Caco-2 (cell line): ENCODE results near the gene ADIPOR2. TPM values are rescaled to one million over a fixed set of nuclear protein-coding genes. Genes with fewer than 3 reads are reported as not detected.

ENCODE experiments used
- BruUV-seq: library from RNA; stranded (reverse); fragments of 400-500 nt; replicated peaks from 2 replicates; lab custom pipeline; 2021; lab: Mats Ljungman, UMichigan
- CTCF ChIA-PET: fragments of 300-600 bp; sonication (Branson Sonifier 250); formaldehyde crosslinking; loops from one replicate; lab custom pipeline; 2022; ENCODE audit warnings: antibody characterized with exemption; lab: Charles Lee
- POLR2A ChIA-PET: fragments of 300-600 bp; sonication (Branson Sonifier 250); formaldehyde crosslinking; loops from one replicate; lab custom pipeline; 2022; ENCODE audit warnings: antibody characterized with exemption; lab: Charles Lee
- DNase-seq, 2 experiments: peaks; one replicate each; pipeline versions ENCODE4 v3.0.0 to v3.0.0-alpha.2; 2020 to 2022
- H3K27me3 ChIP-seq: replicated peaks from 2 replicates; pipeline ENCODE4 v1.6.0; 2011; ENCODE audit warnings: low read length; ENCODE audit not compliant: control insufficient read depth, insufficient read depth
- H3K36me3 ChIP-seq: 2 replicates; pipeline ENCODE4 v1.5.1; 2011; ENCODE audit warnings: low read length; ENCODE audit not compliant: control insufficient read depth, insufficient read depth
- H3K4me1 ChIP-seq: fragments of 250-450 bp; sonication (Bioruptor Pico); 2 replicates; pipeline ENCODE4 v1.5.1; 2020; ENCODE audit warnings: mild to moderate bottlenecking
- H3K4me3 ChIP-seq: 2 replicates; pipeline ENCODE4 v1.5.1; 2011; ENCODE audit warnings: low read depth, mild to moderate bottlenecking, control low read depth, low read length
- H3K9me3 ChIP-seq: fragments of 250-450 bp; sonication (Bioruptor Pico); 2 replicates; pipeline ENCODE4 v1.5.1; 2020; ENCODE audit warnings: mild to moderate bottlenecking, moderate library complexity
- H3K27ac Mint-ChIP-seq: one replicate; pipeline ENCODE4 v1.8.0; 2022; ENCODE audit warnings: mixed read lengths; ENCODE audit not compliant: unreplicated experiment
- H3K27me3 Mint-ChIP-seq: one replicate; pipeline ENCODE4 v1.8.0; 2022; ENCODE audit warnings: mixed read lengths; ENCODE audit not compliant: insufficient read depth, unreplicated experiment
- H3K36me3 Mint-ChIP-seq: one replicate; pipeline ENCODE4 v1.8.0; 2022; ENCODE audit warnings: mild to moderate bottlenecking, mixed read lengths; ENCODE audit not compliant: insufficient read depth, unreplicated experiment
- H3K4me1 Mint-ChIP-seq: one replicate; pipeline ENCODE4 v1.8.0; 2022; ENCODE audit warnings: low read depth, mixed read lengths; ENCODE audit not compliant: unreplicated experiment
- H3K4me3 Mint-ChIP-seq: one replicate; pipeline ENCODE4 v1.8.0; 2022; ENCODE audit warnings: mild to moderate bottlenecking, moderate library complexity, mixed read lengths; ENCODE audit not compliant: unreplicated experiment
- H3K9me3 Mint-ChIP-seq: one replicate; pipeline ENCODE4 v1.8.0; 2022; ENCODE audit warnings: mixed read lengths; ENCODE audit not compliant: unreplicated experiment
- intact Hi-C: fragments of 100-400 bp; cut with micrococcal nuclease; formaldehyde crosslinking; loops from one replicate; pipeline ENCODE4 v1.10.0; 2022; ENCODE audit not compliant: unreplicated experiment
- total RNA-seq: library from RNA; stranded (reverse); gene quantifications from 2 replicates; pipeline ENCODE4 v1.2.3, GENCODE V29; 2022
- TF ChIP-seq, protein P1 (sequence below), 2 experiments: fragments of 200-600 bp in 1 of 2; IDR thresholded peaks; 1 replicate in 1 of 2; 2 replicates in 1 of 2; pipeline versions ENCODE4 v1.5.1 to v1.8.0; 2011 to 2022; ENCODE audit warnings: antibody characterized with exemption in 1 of 2, control low read depth in 1 of 2, inconsistent platforms in 1 of 2, low read depth in 1 of 2, low read length in 1 of 2, mild to moderate bottlenecking in 1 of 2, moderate library complexity in 1 of 2; ENCODE audit not compliant: insufficient read depth in 1 of 2, severe bottlenecking in 1 of 2, unreplicated experiment in 1 of 2

ADIPOR2 gene
- total RNA-seq, 1 experiment from 2014 or later: 119 TPM

GRCh38 chr12:1787714-1788113 is 96.8 kb downstream of the ADIPOR2 start:
- intact Hi-C loops: no loop called here
- no peaks in the 10 kb centered on the region for H3K9me3 ChIP-seq
- CTCF ChIA-PET: interaction anchor here (1.5 kb wide), 1 partner anchor 135 kb away, joined by 11 read pairs; no protein-coding TSS in a partner anchor

GRCh38 chr12:1790444-1790843 is 99.6 kb downstream of the ADIPOR2 start:
- Mint-ChIP-seq H3K27ac (peak overlapping the region; percentile 3), H3K4me1 (peaks cover 1% of the 10 kb centered on the region), H3K36me3 (peaks cover 74% of the 10 kb centered on the region), H3K27me3 (no peaks in the 10 kb centered on the region), H3K9me3 (no peaks in the 10 kb centered on the region), H3K4me3 (no peak overlapping the region)
- ChIA-PET POLR2A (interaction anchor here (1.0 to 1.4 kb wide), 2 partner anchors 80 to 100 kb away, joined by 3 to 7 read pairs; partner anchors contain the start of gene ADIPOR2), CTCF (interaction anchor here (0.6 to 3.5 kb wide), 21 partner anchors 9 to 672 kb away, joined by 3 to 97 read pairs (median 6); partner anchors contain the start of genes ADIPOR2 and WNT5B)
- no TSS peak for BruUV-seq
- no peaks in the 10 kb centered on the region for H3K4me1 ChIP-seq
- H3K9me3 ChIP-seq: no peaks in the 10 kb centered on the region
- intact Hi-C loops: loop anchor here (2.0 kb wide), 2 partner anchors 100 to 130 kb away; partner anchors contain the start of gene ADIPOR2
- DNase-seq: no peak
- no peak overlapping the region for H3K4me3 ChIP-seq
- H3K36me3 ChIP-seq: peaks cover 5% of the 10 kb centered on the region
- TF ChIP-seq, protein P1, sequence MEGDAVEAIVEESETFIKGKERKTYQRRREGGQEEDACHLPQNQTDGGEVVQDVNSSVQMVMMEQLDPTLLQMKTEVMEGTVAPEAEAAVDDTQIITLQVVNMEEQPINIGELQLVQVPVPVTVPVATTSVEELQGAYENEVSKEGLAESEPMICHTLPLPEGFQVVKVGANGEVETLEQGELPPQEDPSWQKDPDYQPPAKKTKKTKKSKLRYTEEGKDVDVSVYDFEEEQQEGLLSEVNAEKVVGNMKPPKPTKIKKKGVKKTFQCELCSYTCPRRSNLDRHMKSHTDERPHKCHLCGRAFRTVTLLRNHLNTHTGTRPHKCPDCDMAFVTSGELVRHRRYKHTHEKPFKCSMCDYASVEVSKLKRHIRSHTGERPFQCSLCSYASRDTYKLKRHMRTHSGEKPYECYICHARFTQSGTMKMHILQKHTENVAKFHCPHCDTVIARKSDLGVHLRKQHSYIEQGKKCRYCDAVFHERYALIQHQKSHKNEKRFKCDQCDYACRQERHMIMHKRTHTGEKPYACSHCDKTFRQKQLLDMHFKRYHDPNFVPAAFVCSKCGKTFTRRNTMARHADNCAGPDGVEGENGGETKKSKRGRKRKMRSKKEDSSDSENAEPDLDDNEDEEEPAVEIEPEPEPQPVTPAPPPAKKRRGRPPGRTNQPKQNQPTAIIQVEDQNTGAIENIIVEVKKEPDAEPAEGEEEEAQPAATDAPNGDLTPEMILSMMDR (IDR thresholded peaks at IDR 0.05; ENCODE audit: insufficient read depth in 1 of 2, low read depth in 1 of 2, low read length in 1 of 2, severe bottlenecking in 1 of 2, unreplicated experiment in 1 of 2): no peak
- H3K27me3 ChIP-seq: no peaks in the 10 kb centered on the region

More at GRCh38 chr12:1787714-1788113, 96.8 kb downstream of the ADIPOR2 start:
- H3K4me3 ChIP-seq: no peak overlapping the region
- Mint-ChIP-seq H3K9me3 (no peaks in the 10 kb centered on the region), H3K27me3 (no peaks in the 10 kb centered on the region), H3K4me3 (no peak overlapping the region), H3K36me3 (peaks cover 95% of the 10 kb centered on the region), H3K27ac (no peak overlapping the region), H3K4me1 (no peaks in the 10 kb centered on the region)
- no TSS peak for BruUV-seq
- no peaks in the 10 kb centered on the region for H3K4me1 ChIP-seq
- H3K36me3 ChIP-seq: peaks cover 5% of the 10 kb centered on the region
- POLR2A ChIA-PET: no interaction called here
- DNase-seq: no peak
- no peaks in the 10 kb centered on the region for H3K27me3 ChIP-seq
- TF ChIP-seq, protein P1 (IDR thresholded peaks at IDR 0.05; ENCODE audit: insufficient read depth in 1 of 2, low read depth in 1 of 2, low read length in 1 of 2, severe bottlenecking in 1 of 2, unreplicated experiment in 1 of 2): no peak

- intact Hi-C loops: loop anchor here (1.0 to 2.0 kb wide), 6 partner anchors 80 to 157 kb away; partner anchors contain the start of gene ADIPOR2
- POLR2A ChIA-PET: interaction anchor here (1.0 to 1.4 kb wide), 3 partner anchors 81 to 138 kb away, joined by 3 to 7 read pairs (median 4); partner anchors contain the start of gene ADIPOR2
- H3K36me3 Mint-ChIP-seq: peaks cover 74% of the 10 kb centered on the region
Measured at GRCh38 chr12:1791104-1791841, 100.4 kb downstream of the ADIPOR2 start.

More at GRCh38 chr12:1791104-1791841, 100.4 kb downstream of the ADIPOR2 start:
- Histone ChIP-seq H3K27me3 (no peaks in the 10 kb centered on the region), H3K36me3 (peaks cover 5% of the 10 kb centered on the region), H3K4me3 (no peak overlapping the region), H3K9me3 (no peaks in the 10 kb centered on the region), H3K4me1 (peaks cover 5% of the 10 kb centered on the region; the same call in 1 of the 2 replicates)
- Mint-ChIP-seq H3K4me1 (peaks cover 9% of the 10 kb centered on the region), H3K9me3 (no peaks in the 10 kb centered on the region), H3K27me3 (no peaks in the 10 kb centered on the region), H3K4me3 (no peak overlapping the region), H3K27ac (peak overlapping the region; percentile 3)
- CTCF ChIA-PET: interaction anchor here (0.5 to 3.5 kb wide), 28 partner anchors 9 to 673 kb away, joined by 3 to 97 read pairs (median 4); partner anchors contain the start of genes ADIPOR2 and WNT5B
- BruUV-seq: no TSS peak
- DNase-seq: peak in 1 of 2 experiments; percentile 77
- TF ChIP-seq, protein P1 (IDR thresholded peaks at IDR 0.05; ENCODE audit: insufficient read depth in 1 of 2, low read depth in 1 of 2, low read length in 1 of 2, severe bottlenecking in 1 of 2, unreplicated experiment in 1 of 2): peak; percentile 91 to 93
